A549 (cell line): ENCODE results near the gene RYR1. TPM values are rescaled to one million over a fixed set of nuclear protein-coding genes. Genes with fewer than 3 reads are reported as not detected.

Experiments used
- ATAC-seq, 2 experiments: fragments of 200-7000 bp in 1 of 2; fragments of >200 bp in 1 of 2; cut with Nextera tagmentation in 1 of 2; cut with Tn5 transposase in 1 of 2; 3 replicates each; pipeline versions ENCODE4 v1.8.0 to v1.9.1; 2018 to 2020; ENCODE audit warnings: mild to moderate bottlenecking in 1 of 2, moderate library complexity in 1 of 2
- CTCF ChIA-PET: fragments of 300-600 bp; sonication (Branson Sonifier 250); formaldehyde crosslinking; extraction: SDS; loops from one replicate; lab custom pipeline; 2021; ENCODE audit warnings: antibody characterized with exemption, inconsistent platforms; lab: Yijun Ruan, JAX
- POLR2A ChIA-PET: fragments of 350-600 bp; formaldehyde crosslinking; extraction: SDS; loops from one replicate; lab custom pipeline; 2021; ENCODE audit warnings: antibody characterized with exemption, inconsistent platforms; lab: Yijun Ruan, JAX
- DNase-seq, 2 experiments: peaks; one replicate each; pipeline versions ENCODE4 v3.0.0 to v3.0.0-alpha.2; 2011 to 2016; ENCODE audit warnings: low read depth in 1 of 2, low spot score in 1 of 2
- FAIRE-seq: peaks from 2 replicates; lab custom pipeline; 2011; peaks lifted over from hg19 to GRCh38; lab: Jason Lieb, UNC
- H3K27ac ChIP-seq, 2 experiments: fragments of >200 bp; sonication (Bioruptor Twin); formaldehyde crosslinking; 3 replicates each; pipeline ENCODE4 v1.5.1; 2016 to 2017
- H3K4me1 ChIP-seq: fragments of >200 bp; sonication (Bioruptor Twin); formaldehyde crosslinking; 3 replicates; pipeline ENCODE4 v1.6.1; 2016
- H3K4me2 ChIP-seq: fragments of >200 bp; sonication (Bioruptor Twin); formaldehyde crosslinking; 3 replicates; pipeline ENCODE4 v1.6.1; 2016
- H3K4me3 ChIP-seq: fragments of >200 bp; sonication (Bioruptor Twin); formaldehyde crosslinking; 3 replicates; pipeline ENCODE4 v1.5.1; 2016
- H3K9me3 ChIP-seq: fragments of >200 bp; sonication (Bioruptor Twin); formaldehyde crosslinking; 3 replicates; pipeline ENCODE4 v1.6.1; 2016
- BCL3 ChIP-seq: fragments of >200 bp; sonication (Bioruptor Twin); formaldehyde crosslinking; IDR thresholded peaks from 3 replicates; pipeline ENCODE4 v1.6.1; 2016
- BHLHE40 ChIP-seq: IDR thresholded peaks from 2 replicates; pipeline ENCODE4 v1.6.1; 2012; ENCODE audit warnings: low read depth, low read length, inconsistent platforms
- CEBPB ChIP-seq, 2 experiments: fragments of >200 bp in 1 of 2; sonication (Bioruptor Twin) in 1 of 2; formaldehyde crosslinking in 1 of 2; IDR thresholded peaks; 2 replicates each; pipeline ENCODE4 v1.6.1; 2012 to 2016
- EP300 ChIP-seq, 2 experiments: fragments of >200 bp; sonication (Bioruptor Twin); formaldehyde crosslinking; IDR thresholded peaks; 2 replicates in 1 of 2; 3 replicates in 1 of 2; pipeline ENCODE4 v1.6.1; 2016 to 2017
- HOXB13 ChIP-seq: fragments of 250-450 bp; sonication (Bioruptor Pico); IDR thresholded peaks from 2 replicates; pipeline ENCODE4 v1.5.0; 2020; ENCODE audit warnings: low read depth, mild to moderate bottlenecking, moderate library complexity
- HOXB5 ChIP-seq: fragments of 250-450 bp; sonication (Bioruptor Pico); IDR thresholded peaks from 2 replicates; pipeline ENCODE4 v1.5.0; 2020; ENCODE audit warnings: mild to moderate bottlenecking, moderate library complexity
- JUN ChIP-seq, 2 experiments: fragments of >200 bp; sonication (Bioruptor Twin); formaldehyde crosslinking; IDR thresholded peaks; 2 replicates in 1 of 2; 3 replicates in 1 of 2; pipeline ENCODE4 v1.6.1; 2016 to 2017
- KDM1A ChIP-seq: fragments of 200-600 bp; sonication (generic); IDR thresholded peaks from 2 replicates; pipeline ENCODE4 v1.6.1; 2016; ENCODE audit warnings: low read depth, mild to moderate bottlenecking
- MAFK ChIP-seq: fragments of 450-650 bp; IDR thresholded peaks from 2 replicates; pipeline ENCODE4 v1.6.1; 2014; ENCODE audit not compliant: partially characterized antibody
- MAZ ChIP-seq: fragments of 150-350 bp; IDR thresholded peaks from 2 replicates; pipeline ENCODE4 v1.6.1; 2014; ENCODE audit warnings: antibody characterized with exemption, low read depth, low read length, borderline replicate concordance
- POLR2A ChIP-seq: IDR thresholded peaks from 2 replicates; pipeline ENCODE4 v1.6.1; 2012; ENCODE audit warnings: mild to moderate bottlenecking, low read length
- RFX5 ChIP-seq: fragments of 450-650 bp; IDR thresholded peaks from 2 replicates; pipeline ENCODE4 v1.7.1; 2014; ENCODE audit warnings: antibody characterized with exemption, mild to moderate bottlenecking, moderate library complexity
- RNF2 ChIP-seq: fragments of 200-600 bp; sonication (generic); IDR thresholded peaks from 2 replicates; pipeline ENCODE4 v1.6.1; 2016; ENCODE audit warnings: low read depth, mild to moderate bottlenecking, antibody characterized with exemption, moderate library complexity, borderline replicate concordance
- SMC3 ChIP-seq: fragments of >200 bp; sonication (Bioruptor Twin); formaldehyde crosslinking; IDR thresholded peaks from 3 replicates; pipeline ENCODE4 v1.6.1; 2018; ENCODE audit warnings: inconsistent platforms
- SREBF2 ChIP-seq: fragments of 450-650 bp; IDR thresholded peaks from 2 replicates; pipeline ENCODE4 v1.6.1; 2014; ENCODE audit warnings: mild to moderate bottlenecking, moderate library complexity
- ZFP36 ChIP-seq: fragments of 450-650 bp; IDR thresholded peaks from 2 replicates; pipeline ENCODE4 v1.6.1; 2014; ENCODE audit warnings: borderline replicate concordance; ENCODE audit not compliant: partially characterized antibody
- ZSCAN20 ChIP-seq: fragments of 250-450 bp; sonication (Bioruptor Pico); IDR thresholded peaks from 2 replicates; pipeline ENCODE4 v1.8.0; 2022; ENCODE audit warnings: mild to moderate bottlenecking, moderate library complexity
- WGBS: methylation state at CpG from one replicate; pipeline ENCODE4 v1.1.6; 2017; ENCODE audit errors: missing lambda C conversion rate; 5-methylcytosine and 5-hydroxymethylcytosine counted together
- polyA plus RNA-seq, 4 experiments: library from polyadenylated mRNA; depleted of rRNA in 3 of 4; stranded (reverse); fragments of >200 nt; fragmentation: RNase III in 1 of 4; extraction: RNeasy Plus Mini Kit Qiagen cat#74134 plus additional on column Dnase treatment in 1 of 4; gene quantifications; 2 replicates in 3 of 4; 3 replicates in 1 of 4; pipeline ENCODE4 v1.2.3, GENCODE V29; 2011 to 2017
- TF ChIP-seq, protein P1 (sequence below): fragments of 200-600 bp; sonication (generic); IDR thresholded peaks from 2 replicates; pipeline ENCODE4 v1.6.1; 2016; ENCODE audit warnings: antibody characterized with exemption, mild to moderate bottlenecking, moderate library complexity
- TF ChIP-seq, protein P2 (sequence below): fragments of >200 bp; sonication (Bioruptor Twin); formaldehyde crosslinking; IDR thresholded peaks from 3 replicates; pipeline ENCODE4 v1.5.1; 2016
- TF ChIP-seq, protein P3 (sequence below): fragments of 150-350 bp; IDR thresholded peaks from 2 replicates; pipeline ENCODE4 v1.6.1; 2014; ENCODE audit warnings: low read depth, mild to moderate bottlenecking, low read length

RYR1 gene
- polyA plus RNA-seq, 2 of the 4 experiments (the other 2 are of a cell fraction): 1.4 to 3.1 TPM

DNA sequence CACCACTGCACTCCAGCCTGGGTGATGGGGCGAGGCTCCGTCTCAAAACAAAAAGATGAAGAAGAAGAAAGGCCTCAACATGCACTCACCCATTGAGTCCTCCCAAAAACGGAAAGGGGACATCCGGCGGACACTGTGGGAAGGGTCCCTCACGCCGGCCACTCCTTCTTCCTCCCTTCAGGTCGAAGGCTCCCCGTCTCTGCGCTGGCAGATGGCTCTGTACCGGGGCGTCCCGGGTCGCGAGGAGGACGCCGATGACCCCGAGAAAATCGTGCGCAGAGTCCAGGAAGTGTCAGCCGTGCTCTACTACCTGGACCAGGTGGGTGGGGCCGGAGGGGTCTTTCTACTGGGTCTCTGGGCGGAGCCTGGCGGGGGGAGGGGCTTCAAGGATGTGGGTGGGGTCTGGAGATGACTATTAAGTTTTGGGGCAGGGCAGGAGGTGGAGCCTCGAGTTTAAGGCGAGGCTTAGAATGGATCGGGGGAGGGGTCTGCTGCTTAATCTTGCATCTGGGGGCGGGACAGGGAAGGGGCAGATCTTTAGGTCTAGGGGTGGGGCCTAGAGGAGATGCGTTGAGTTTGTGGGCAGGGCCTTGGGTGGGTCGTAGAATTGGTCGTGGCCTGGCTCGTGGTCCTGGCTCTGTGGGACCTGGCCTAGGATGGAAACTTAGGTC, 94.1 kb downstream of the RYR1 start:
- POLR2A ChIA-PET: interaction anchor here (0.9 kb wide), 1 partner anchor 16 kb away, joined by 3 read pairs; no protein-coding TSS in a partner anchor
- Histone ChIP-seq H3K4me2 (peak overlapping the region; percentile 63), H3K4me1 (peaks cover 5% of the 10 kb centered on the region; the same call in 2 of the 3 replicates), H3K9me3 (no peaks in the 10 kb centered on the region), H3K27ac (peak overlapping the region in 1 of 2 experiments; percentile 0; a peak in 1 of 6 replicates), H3K4me3 (no peak overlapping the region)
- ATAC-seq: peak in 1 of 2 experiments; percentile 12; a peak in 3 of 6 replicates
- no peak for FAIRE-seq
- WGBS: 81% methylated on average over 32 of the region's 32 CpGs
- CTCF ChIA-PET: interaction anchor here (1.2 to 9.3 kb wide), 5 partner anchors 12 to 417 kb away, joined by 3 to 145 read pairs (median 3); no protein-coding TSS in a partner anchor
- no peak for TF ChIP-seq JUN (IDR thresholded peaks at IDR 0.05)
- TF ChIP-seq RFX5: no peak
- no peak for TF ChIP-seq CEBPB (IDR thresholded peaks at IDR 0.05)
- no peak for TF ChIP-seq HOXB5 (CRISPR knock-in tag)
- no peak for TF ChIP-seq HOXB13 (CRISPR knock-in tag)
- no peak for TF ChIP-seq MAFK
- TF ChIP-seq POLR2A: no peak
- TF ChIP-seq ZSCAN20: no peak
- no peak for TF ChIP-seq SREBF2
- TF ChIP-seq, protein P1, sequence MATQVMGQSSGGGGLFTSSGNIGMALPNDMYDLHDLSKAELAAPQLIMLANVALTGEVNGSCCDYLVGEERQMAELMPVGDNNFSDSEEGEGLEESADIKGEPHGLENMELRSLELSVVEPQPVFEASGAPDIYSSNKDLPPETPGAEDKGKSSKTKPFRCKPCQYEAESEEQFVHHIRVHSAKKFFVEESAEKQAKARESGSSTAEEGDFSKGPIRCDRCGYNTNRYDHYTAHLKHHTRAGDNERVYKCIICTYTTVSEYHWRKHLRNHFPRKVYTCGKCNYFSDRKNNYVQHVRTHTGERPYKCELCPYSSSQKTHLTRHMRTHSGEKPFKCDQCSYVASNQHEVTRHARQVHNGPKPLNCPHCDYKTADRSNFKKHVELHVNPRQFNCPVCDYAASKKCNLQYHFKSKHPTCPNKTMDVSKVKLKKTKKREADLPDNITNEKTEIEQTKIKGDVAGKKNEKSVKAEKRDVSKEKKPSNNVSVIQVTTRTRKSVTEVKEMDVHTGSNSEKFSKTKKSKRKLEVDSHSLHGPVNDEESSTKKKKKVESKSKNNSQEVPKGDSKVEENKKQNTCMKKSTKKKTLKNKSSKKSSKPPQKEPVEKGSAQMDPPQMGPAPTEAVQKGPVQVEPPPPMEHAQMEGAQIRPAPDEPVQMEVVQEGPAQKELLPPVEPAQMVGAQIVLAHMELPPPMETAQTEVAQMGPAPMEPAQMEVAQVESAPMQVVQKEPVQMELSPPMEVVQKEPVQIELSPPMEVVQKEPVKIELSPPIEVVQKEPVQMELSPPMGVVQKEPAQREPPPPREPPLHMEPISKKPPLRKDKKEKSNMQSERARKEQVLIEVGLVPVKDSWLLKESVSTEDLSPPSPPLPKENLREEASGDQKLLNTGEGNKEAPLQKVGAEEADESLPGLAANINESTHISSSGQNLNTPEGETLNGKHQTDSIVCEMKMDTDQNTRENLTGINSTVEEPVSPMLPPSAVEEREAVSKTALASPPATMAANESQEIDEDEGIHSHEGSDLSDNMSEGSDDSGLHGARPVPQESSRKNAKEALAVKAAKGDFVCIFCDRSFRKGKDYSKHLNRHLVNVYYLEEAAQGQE: no peak
- peak in 1 of 2 experiments; percentile 55 for DNase-seq

- no peaks in the 10 kb centered on the region for H3K9me3 ChIP-seq
- DNase-seq (peak in 1 of 2 experiments; percentile 54), ATAC-seq (peak; percentile 52 to 77)
- H3K4me2 ChIP-seq: peak overlapping the region; percentile 63
- WGBS: 43% methylated on average over 24 of the region's 24 CpGs
- TF ChIP-seq, protein P2, sequence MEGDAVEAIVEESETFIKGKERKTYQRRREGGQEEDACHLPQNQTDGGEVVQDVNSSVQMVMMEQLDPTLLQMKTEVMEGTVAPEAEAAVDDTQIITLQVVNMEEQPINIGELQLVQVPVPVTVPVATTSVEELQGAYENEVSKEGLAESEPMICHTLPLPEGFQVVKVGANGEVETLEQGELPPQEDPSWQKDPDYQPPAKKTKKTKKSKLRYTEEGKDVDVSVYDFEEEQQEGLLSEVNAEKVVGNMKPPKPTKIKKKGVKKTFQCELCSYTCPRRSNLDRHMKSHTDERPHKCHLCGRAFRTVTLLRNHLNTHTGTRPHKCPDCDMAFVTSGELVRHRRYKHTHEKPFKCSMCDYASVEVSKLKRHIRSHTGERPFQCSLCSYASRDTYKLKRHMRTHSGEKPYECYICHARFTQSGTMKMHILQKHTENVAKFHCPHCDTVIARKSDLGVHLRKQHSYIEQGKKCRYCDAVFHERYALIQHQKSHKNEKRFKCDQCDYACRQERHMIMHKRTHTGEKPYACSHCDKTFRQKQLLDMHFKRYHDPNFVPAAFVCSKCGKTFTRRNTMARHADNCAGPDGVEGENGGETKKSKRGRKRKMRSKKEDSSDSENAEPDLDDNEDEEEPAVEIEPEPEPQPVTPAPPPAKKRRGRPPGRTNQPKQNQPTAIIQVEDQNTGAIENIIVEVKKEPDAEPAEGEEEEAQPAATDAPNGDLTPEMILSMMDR: peak; percentile 11; the same call in 1 of the 3 replicates
- TF ChIP-seq ZFP36: no peak
- TF ChIP-seq, all 56 proteins: peak for 1
- Histone ChIP-seq H3K4me1 (peaks cover 5% of the 10 kb centered on the region; the same call in 2 of the 3 replicates), H3K27ac (peak overlapping the region; percentile 0 to 15; a peak in 2 of 6 replicates), H3K4me3 (0 out of 3 replicates have a peak overlapping the region, but pooled peaks have one; percentile 6)
- POLR2A ChIA-PET: interaction anchor here (0.8 to 1.5 kb wide), 4 partner anchors 15 to 403 kb away, joined by 3 read pairs; partner anchors contain the start of gene MRPS12
- CTCF ChIA-PET: interaction anchor here (0.6 to 9.3 kb wide), 8 partner anchors 13 to 417 kb away, joined by 3 to 145 read pairs (median 5); partner anchors contain the start of gene FAM98C
- FAIRE-seq: no peak
Measured at GRCh38 chr19:38528213-38528755, 94.8 kb downstream of the RYR1 start.

GRCh38 chr19:38528931-38529330, 95.4 kb downstream of the RYR1 start:
- Histone ChIP-seq H3K4me2 (no peak overlapping the region), H3K9me3 (no peaks in the 10 kb centered on the region; the same call in 2 of the 3 replicates), H3K4me1 (peaks cover 5% of the 10 kb centered on the region; the same call in 2 of the 3 replicates), H3K27ac (no peak overlapping the region), H3K4me3 (no peak overlapping the region)
- POLR2A ChIA-PET: interaction anchor here (0.8 to 1.5 kb wide), 3 partner anchors 15 to 402 kb away, joined by 3 read pairs; partner anchors contain the start of gene MRPS12
- DNase-seq (no peak), ATAC-seq (no peak), FAIRE-seq (no peak)
- CTCF ChIA-PET: interaction anchor here (0.6 to 9.3 kb wide), 8 partner anchors 13 to 416 kb away, joined by 3 to 145 read pairs (median 5); partner anchors contain the start of gene FAM98C
- WGBS: 69% methylated on average over 6 of the region's 6 CpGs
- TF ChIP-seq BHLHE40 (no peak), MAZ (no peak), RFX5 (no peak), EP300 (IDR thresholded peaks at IDR 0.05) (no peak), RNF2 (no peak), KDM1A (no peak), SMC3 (no peak), MAFK (no peak), BCL3 (no peak), SREBF2 (no peak)
- TF ChIP-seq, protein P3, sequence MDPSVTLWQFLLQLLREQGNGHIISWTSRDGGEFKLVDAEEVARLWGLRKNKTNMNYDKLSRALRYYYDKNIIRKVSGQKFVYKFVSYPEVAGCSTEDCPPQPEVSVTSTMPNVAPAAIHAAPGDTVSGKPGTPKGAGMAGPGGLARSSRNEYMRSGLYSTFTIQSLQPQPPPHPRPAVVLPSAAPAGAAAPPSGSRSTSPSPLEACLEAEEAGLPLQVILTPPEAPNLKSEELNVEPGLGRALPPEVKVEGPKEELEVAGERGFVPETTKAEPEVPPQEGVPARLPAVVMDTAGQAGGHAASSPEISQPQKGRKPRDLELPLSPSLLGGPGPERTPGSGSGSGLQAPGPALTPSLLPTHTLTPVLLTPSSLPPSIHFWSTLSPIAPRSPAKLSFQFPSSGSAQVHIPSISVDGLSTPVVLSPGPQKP: no peak
- TF ChIP-seq, protein P2: no peak
